Measurements from ENCODE around the gene PYURF.

Gene PYURF, protein sequence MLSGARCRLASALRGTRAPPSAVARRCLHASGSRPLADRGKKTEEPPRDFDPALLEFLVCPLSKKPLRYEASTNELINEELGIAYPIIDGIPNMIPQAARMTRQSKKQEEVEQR

DNA sequence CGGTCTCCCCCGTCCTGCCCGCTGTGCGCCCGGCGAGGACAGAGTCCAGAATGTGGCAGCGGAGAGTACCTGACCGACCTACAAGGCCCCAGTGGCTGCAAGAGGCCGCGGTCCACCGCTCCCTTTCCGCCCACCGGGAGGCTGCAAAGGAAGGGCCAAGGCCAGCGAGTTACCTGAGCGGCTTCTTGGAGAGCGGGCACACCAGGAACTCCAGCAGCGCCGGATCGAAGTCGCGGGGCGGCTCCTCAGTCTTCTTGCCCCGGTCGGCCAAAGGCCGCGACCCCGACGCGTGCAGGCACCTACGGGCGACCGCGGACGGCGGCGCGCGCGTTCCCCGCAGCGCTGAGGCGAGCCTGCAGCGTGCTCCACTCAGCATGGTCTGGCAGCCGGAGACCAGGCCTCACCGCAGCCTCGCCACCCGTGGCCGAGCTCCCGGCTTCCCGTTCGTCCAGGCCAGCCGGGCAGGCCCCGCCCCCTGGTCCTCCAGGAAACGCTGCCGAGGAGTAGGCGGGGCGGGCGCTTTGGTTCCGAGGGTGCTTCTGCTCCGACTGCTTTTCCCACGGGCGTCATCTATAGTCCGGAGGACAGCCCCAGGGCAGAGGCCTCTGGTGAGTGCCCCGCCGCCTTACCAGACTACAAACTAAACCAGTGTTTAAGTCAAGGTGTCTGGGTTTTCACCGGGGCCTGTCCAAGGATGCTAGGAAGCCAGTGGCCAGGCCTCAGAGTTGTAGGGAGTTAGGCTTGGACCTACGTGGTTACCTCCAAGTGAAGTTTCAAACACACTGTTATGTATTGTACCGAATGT, at the start of gene PYURF:
Gene PYURF, minus strand, starts transcription at position 452 of the 805 bp plus-strand sequence. Its CDS starts 76 bp downstream, at position 376.
- Histone ChIP-seq H3K27ac (peak within 1 kb of the TSS; percentile 89), H3K4me1 (peaks cover 7% of the 10 kb centered on the region), H3K4me3 (ENCODE audit: low read depth, low read length) (peak within 1 kb of the TSS; percentile 78), H3K79me2 (no peaks in the 10 kb centered on the region), H3K27me3 (ENCODE audit: control insufficient read depth, insufficient read depth, low read length) (no peaks in the 10 kb centered on the region), H3K4me2 (ENCODE audit: low read length) (peak within 1 kb of the TSS; percentile 75), H3K9ac (peak within 1 kb of the TSS; percentile 91), H3K36me3 (ENCODE audit: control insufficient read depth, insufficient read depth, low read length) (no peaks in the 10 kb centered on the region), H2AFZ (peak within 1 kb of the TSS; percentile 97), H3K9me3 (ENCODE audit: control insufficient read depth, low read length) (no peaks in the 10 kb centered on the region)
- TF ChIP-seq, protein P1, sequence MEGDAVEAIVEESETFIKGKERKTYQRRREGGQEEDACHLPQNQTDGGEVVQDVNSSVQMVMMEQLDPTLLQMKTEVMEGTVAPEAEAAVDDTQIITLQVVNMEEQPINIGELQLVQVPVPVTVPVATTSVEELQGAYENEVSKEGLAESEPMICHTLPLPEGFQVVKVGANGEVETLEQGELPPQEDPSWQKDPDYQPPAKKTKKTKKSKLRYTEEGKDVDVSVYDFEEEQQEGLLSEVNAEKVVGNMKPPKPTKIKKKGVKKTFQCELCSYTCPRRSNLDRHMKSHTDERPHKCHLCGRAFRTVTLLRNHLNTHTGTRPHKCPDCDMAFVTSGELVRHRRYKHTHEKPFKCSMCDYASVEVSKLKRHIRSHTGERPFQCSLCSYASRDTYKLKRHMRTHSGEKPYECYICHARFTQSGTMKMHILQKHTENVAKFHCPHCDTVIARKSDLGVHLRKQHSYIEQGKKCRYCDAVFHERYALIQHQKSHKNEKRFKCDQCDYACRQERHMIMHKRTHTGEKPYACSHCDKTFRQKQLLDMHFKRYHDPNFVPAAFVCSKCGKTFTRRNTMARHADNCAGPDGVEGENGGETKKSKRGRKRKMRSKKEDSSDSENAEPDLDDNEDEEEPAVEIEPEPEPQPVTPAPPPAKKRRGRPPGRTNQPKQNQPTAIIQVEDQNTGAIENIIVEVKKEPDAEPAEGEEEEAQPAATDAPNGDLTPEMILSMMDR (IDR thresholded peaks at IDR 0.05): no peak

DNA sequence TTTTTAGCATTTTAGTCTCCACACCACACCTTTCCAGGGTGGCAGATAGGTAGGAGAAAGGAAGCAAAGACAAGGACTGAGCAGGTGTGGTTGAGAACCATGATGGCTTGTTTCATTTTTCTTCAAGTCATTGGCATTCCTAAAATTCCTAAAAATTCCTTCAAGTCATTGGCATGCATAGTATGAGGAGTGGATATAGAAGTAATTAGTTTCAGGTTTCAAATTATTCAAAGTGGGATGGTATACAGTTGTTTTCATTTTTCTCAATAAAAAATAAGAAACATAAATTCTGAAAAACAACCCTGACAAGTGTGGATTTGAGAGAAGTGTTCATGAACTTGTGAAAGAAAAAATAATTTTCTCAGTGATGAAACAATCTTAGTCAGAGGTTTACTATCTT, 46.4 kb upstream of the PYURF start:
- Histone ChIP-seq H3K79me2 (no peaks in the 10 kb centered on the region), H3K27me3 (ENCODE audit: control insufficient read depth, insufficient read depth, low read length) (no peaks in the 10 kb centered on the region), H3K9me3 (ENCODE audit: control insufficient read depth, low read length) (no peaks in the 10 kb centered on the region), H3K4me1 (no peaks in the 10 kb centered on the region), H3K4me2 (ENCODE audit: low read length) (no peak overlapping the region), H2AFZ (no peak overlapping the region), H3K4me3 (ENCODE audit: low read depth, low read length) (no peak overlapping the region), H3K9ac (no peak overlapping the region), H3K27ac (no peak overlapping the region), H3K36me3 (ENCODE audit: control insufficient read depth, insufficient read depth, low read length) (no peaks in the 10 kb centered on the region)
- TF ChIP-seq, protein P1 (IDR thresholded peaks at IDR 0.05): no peak

DNA sequence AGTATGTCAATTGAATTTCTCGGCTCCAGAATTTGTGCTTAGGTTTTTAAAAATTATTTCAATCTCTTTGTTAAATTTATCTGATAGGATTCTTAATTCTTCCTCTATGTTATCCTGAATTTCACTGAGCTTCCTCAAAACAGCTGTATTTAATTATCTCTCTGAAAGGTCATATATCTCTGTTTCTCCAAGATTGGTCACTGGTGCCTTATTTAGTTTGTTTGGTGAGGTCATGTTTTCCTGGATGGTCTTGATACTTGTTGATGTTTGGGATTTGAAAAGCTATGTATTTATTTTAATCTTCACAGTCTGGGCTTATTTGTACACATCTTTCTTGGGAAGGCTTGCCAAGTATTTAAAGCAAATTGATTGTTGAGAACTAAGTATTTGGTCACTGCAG, 44.0 kb upstream of the PYURF start:
- Histone ChIP-seq H3K79me2 (no peaks in the 10 kb centered on the region), H3K4me2 (ENCODE audit: low read length) (no peak overlapping the region), H3K27ac (no peak overlapping the region), H3K4me1 (no peaks in the 10 kb centered on the region), H3K36me3 (ENCODE audit: control insufficient read depth, insufficient read depth, low read length) (no peaks in the 10 kb centered on the region), H3K4me3 (ENCODE audit: low read depth, low read length) (no peak overlapping the region), H3K9me3 (ENCODE audit: control insufficient read depth, low read length) (no peaks in the 10 kb centered on the region), H2AFZ (no peak overlapping the region), H3K9ac (no peak overlapping the region), H3K27me3 (ENCODE audit: control insufficient read depth, insufficient read depth, low read length) (no peaks in the 10 kb centered on the region)
- TF ChIP-seq, protein P1 (IDR thresholded peaks at IDR 0.05): no peak

DNA sequence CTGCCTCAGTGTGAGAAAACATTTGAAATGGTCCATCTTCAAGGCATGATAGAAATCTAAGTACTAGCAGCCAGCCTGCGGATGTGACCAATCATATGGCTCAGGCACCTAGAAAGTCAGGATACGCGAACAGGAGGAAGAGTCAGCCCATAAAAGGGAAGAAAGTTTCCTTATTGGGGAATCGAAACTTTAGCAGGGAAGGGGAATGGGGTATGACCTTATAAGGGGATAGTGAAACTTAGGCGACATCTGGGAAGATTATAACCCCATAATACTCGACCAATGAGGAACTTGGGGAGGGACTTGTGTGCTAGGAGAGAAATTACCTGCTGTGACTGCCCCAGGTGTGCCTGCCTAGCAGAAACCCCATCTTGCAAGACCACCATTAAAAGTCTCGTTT, 26.2 kb upstream of the PYURF start:
- TF ChIP-seq, protein P1 (IDR thresholded peaks at IDR 0.05): no peak
- H3K36me3 ChIP-seq (ENCODE audit: control insufficient read depth, insufficient read depth, low read length): no peaks in the 10 kb centered on the region
- H3K4me2 ChIP-seq (ENCODE audit: low read length): no peak overlapping the region

More for the DNA sequence above, 26.2 kb upstream of the PYURF start:
- H3K27me3 ChIP-seq (ENCODE audit: control insufficient read depth, insufficient read depth, low read length): no peaks in the 10 kb centered on the region
- no peaks in the 10 kb centered on the region for H3K4me1 ChIP-seq
- no peak overlapping the region for H2AFZ ChIP-seq
- no peaks in the 10 kb centered on the region for H3K79me2 ChIP-seq
- no peak overlapping the region for H3K27ac ChIP-seq
- no peaks in the 10 kb centered on the region for H3K9me3 ChIP-seq (ENCODE audit: control insufficient read depth, low read length)
- no peak overlapping the region for H3K9ac ChIP-seq
- no peak overlapping the region for H3K4me3 ChIP-seq (ENCODE audit: low read depth, low read length)
